Fibroblast of lung (primary cell): ENCODE data around the gene MYO9A. TPM values are rescaled to one million over a fixed set of nuclear protein-coding genes. Genes with fewer than 3 reads are reported as not detected.
"Not testable (repeated sequence)": the region's sequence is repeated elsewhere in the genome, so short reads cannot be mapped to it uniquely, and the experiment has no call there.

Experiments
- DNase-seq, 2 donors: peaks; one replicate each; pipeline versions ENCODE4 v3.0.0 to v3.0.0-alpha.2; 2010; ENCODE audit warnings: low read depth in 2 of 2
- H2AFZ ChIP-seq: 2 replicates; pipeline ENCODE4 v1.5.1; 2012; ENCODE audit warnings: low read length, control low read depth, inconsistent platforms
- H3K27ac ChIP-seq: 2 replicates; pipeline ENCODE4 v1.5.1; 2011; ENCODE audit warnings: low read length, control low read depth; ENCODE audit not compliant: insufficient read depth
- H3K27me3 ChIP-seq: 2 replicates; pipeline ENCODE4 v1.5.1; 2011; ENCODE audit warnings: mild to moderate bottlenecking, low read length; ENCODE audit not compliant: control insufficient read depth, insufficient read depth
- H3K36me3 ChIP-seq: 2 replicates; pipeline ENCODE4 v1.5.1; 2011; ENCODE audit warnings: low read length; ENCODE audit not compliant: control insufficient read depth, insufficient read depth
- H3K4me1 ChIP-seq: 2 replicates; pipeline ENCODE4 v1.5.1; 2011; ENCODE audit warnings: low read length; ENCODE audit not compliant: control insufficient read depth, insufficient read depth; ENCODE audit errors: extremely low read depth
- H3K4me2 ChIP-seq: 2 replicates; pipeline ENCODE4 v1.5.1; 2011; ENCODE audit warnings: low read length, control low read depth; ENCODE audit not compliant: insufficient read depth; ENCODE audit errors: extremely low read depth
- H3K4me3 ChIP-seq, 4 experiments: fragments of 200-600 bp in 1 of 4; sonication (generic) in 1 of 4; replicated peaks in 1 of 4; 2 replicates each; pipeline ENCODE4 v1.5.1; 2011 to 2016; ENCODE audit warnings: low read length in 4 of 4, low read depth in 3 of 4, mild to moderate bottlenecking in 3 of 4, control low read depth in 2 of 4, inconsistent platforms in 1 of 4, mixed read lengths in 1 of 4; ENCODE audit not compliant: insufficient read depth in 1 of 4; ENCODE audit errors: control extremely low read depth in 1 of 4
- H3K79me2 ChIP-seq: 2 replicates; pipeline ENCODE4 v1.5.1; 2012; ENCODE audit warnings: mild to moderate bottlenecking, low read length, inconsistent platforms; ENCODE audit not compliant: control insufficient read depth, insufficient read depth
- H3K9ac ChIP-seq: 2 replicates; pipeline ENCODE4 v1.5.1; 2011; ENCODE audit warnings: mild to moderate bottlenecking, low read length, control low read depth; ENCODE audit not compliant: insufficient read depth
- H3K9me3 ChIP-seq: 2 replicates; pipeline ENCODE4 v1.5.1; 2012; ENCODE audit warnings: low read depth, low read length; ENCODE audit not compliant: control insufficient read depth, insufficient read depth
- H4K20me1 ChIP-seq: 2 replicates; pipeline ENCODE4 v1.5.1; 2011; ENCODE audit warnings: low read length; ENCODE audit not compliant: control insufficient read depth, insufficient read depth; ENCODE audit errors: extremely low read depth
- CTCF ChIP-seq, 2 donors: IDR thresholded peaks in 1 of 2; conservative IDR thresholded peaks in 1 of 2; 1 replicate in 1 of 2; 2 replicates in 1 of 2; pipeline ENCODE4 v1.5.1; 2011 to 2012; ENCODE audit warnings: low read length in 2 of 2, control low read depth in 1 of 2, inconsistent platforms in 1 of 2, low read depth in 1 of 2, mild to moderate bottlenecking in 1 of 2
- EZH2 ChIP-seq: IDR thresholded peaks from 2 replicates; pipeline ENCODE4 v1.5.1; 2012; ENCODE audit warnings: low read length, control low read depth, mild to moderate bottlenecking; ENCODE audit errors: missing control alignments
- polyA plus RNA-seq, 2 donors: library from polyadenylated mRNA; depleted of rRNA in 1 of 2; stranded (reverse) in 1 of 2; unstranded in 1 of 2; fragments of >200 nt; gene quantifications; 2 replicates each; pipeline ENCODE4 v1.2.1, GENCODE V29; 2011 to 2012; ENCODE audit warnings: missing spikeins in 1 of 2
- total RNA-seq: library from RNA; depleted of rRNA; stranded (reverse); fragments of >200 nt; gene quantifications from 2 replicates; pipeline ENCODE4 v1.2.1, GENCODE V29; 2014

Gene MYO9A
- total and polyA plus RNA-seq, 2 donors (not counting 1 experiment from before 2014, with no cell fraction given) = 12.8 to 48.6 TPM

- Histone ChIP-seq H3K9ac (no peak overlapping the region), H3K9me3 (no peaks in the 10 kb centered on the region), H3K27ac (no peak overlapping the region), H4K20me1 (no peaks in the 10 kb centered on the region), H3K36me3 (no peaks in the 10 kb centered on the region), H3K79me2 (no peaks in the 10 kb centered on the region), H3K4me2 (no peak overlapping the region), H3K4me3 (no peak overlapping the region), H3K4me1 (no peaks in the 10 kb centered on the region), H2AFZ (no peak overlapping the region), H3K27me3 (no peaks in the 10 kb centered on the region)
- no peak for TF ChIP-seq CTCF (conservative IDR thresholded peaks at IDR 0.05 in 1 of 2, IDR thresholded peaks at IDR 0.05 in 1 of 2; ENCODE audit: low read depth in 1 of 2, low read length in 2 of 2)
- no peak for DNase-seq
Observed at GRCh38 chr15:72006382-72006781, 111.6 kb downstream of the MYO9A start.

DNA sequence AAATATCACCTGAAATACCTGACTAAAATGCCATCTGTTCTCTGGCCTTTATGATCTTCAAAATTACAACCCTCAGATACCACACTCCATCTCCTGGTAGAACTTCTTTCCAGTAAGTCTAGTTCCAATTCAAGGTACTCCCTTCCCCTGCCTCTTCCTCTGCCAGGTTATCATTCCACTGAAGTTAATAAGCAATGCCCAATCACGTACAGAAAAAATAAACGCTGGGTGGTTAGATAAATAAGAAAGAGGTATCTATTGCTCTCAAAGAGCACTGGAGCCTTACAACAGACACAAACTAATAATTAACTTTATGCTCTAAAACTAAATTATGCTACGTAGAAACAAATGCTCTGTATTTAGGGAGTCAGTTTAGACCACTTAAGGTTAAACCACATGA, 112.5 kb downstream of the MYO9A start:
- Histone ChIP-seq H3K79me2 (no peaks in the 10 kb centered on the region), H4K20me1 (no peaks in the 10 kb centered on the region), H3K4me3 (no peak overlapping the region), H3K27me3 (no peaks in the 10 kb centered on the region), H3K27ac (no peak overlapping the region), H3K4me2 (no peak overlapping the region), H3K9me3 (no peaks in the 10 kb centered on the region), H2AFZ (no peak overlapping the region), H3K4me1 (no peaks in the 10 kb centered on the region), H3K36me3 (no peaks in the 10 kb centered on the region), H3K9ac (no peak overlapping the region)
- no peak for TF ChIP-seq CTCF (conservative IDR thresholded peaks at IDR 0.05 in 1 of 2, IDR thresholded peaks at IDR 0.05 in 1 of 2; ENCODE audit: low read depth in 1 of 2, low read length in 2 of 2)
- no peak for TF ChIP-seq EZH2
- no peak for DNase-seq

DNA sequence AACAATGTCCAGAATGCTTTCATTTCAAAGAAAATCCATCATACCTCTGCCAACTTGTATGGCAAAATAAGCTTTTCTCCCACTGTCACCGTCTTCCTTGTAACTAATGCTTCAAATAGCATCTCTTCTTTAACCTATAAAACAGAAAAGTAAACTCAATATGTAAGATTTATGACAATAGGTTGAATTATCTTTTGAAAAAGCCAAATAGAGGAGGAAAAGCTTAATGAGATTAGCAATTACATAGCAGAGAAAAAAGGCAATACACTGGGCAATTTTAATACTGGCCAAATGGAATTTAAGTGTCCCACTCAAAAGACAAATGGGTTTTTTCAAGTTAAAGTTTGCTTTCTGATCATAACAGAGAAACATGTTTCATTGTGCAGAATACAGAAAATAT, 118.1 kb downstream of the MYO9A start:
- no peak for DNase-seq
- TF ChIP-seq CTCF (conservative IDR thresholded peaks at IDR 0.05 in 1 of 2, IDR thresholded peaks at IDR 0.05 in 1 of 2; ENCODE audit: low read depth in 1 of 2, low read length in 2 of 2) = no peak
- no peak for TF ChIP-seq EZH2
- H2AFZ ChIP-seq = no peak overlapping the region
- H3K4me1 ChIP-seq = no peaks in the 10 kb centered on the region
- H4K20me1 ChIP-seq = no peaks in the 10 kb centered on the region
- H3K4me3 ChIP-seq = no peak overlapping the region
- H3K27ac ChIP-seq = no peak overlapping the region
- H3K4me2 ChIP-seq = no peak overlapping the region
- no peaks in the 10 kb centered on the region for H3K9me3 ChIP-seq
- no peaks in the 10 kb centered on the region for H3K79me2 ChIP-seq
- no peaks in the 10 kb centered on the region for H3K27me3 ChIP-seq
- H3K9ac ChIP-seq = no peak overlapping the region
- H3K36me3 ChIP-seq = no peaks in the 10 kb centered on the region

DNA sequence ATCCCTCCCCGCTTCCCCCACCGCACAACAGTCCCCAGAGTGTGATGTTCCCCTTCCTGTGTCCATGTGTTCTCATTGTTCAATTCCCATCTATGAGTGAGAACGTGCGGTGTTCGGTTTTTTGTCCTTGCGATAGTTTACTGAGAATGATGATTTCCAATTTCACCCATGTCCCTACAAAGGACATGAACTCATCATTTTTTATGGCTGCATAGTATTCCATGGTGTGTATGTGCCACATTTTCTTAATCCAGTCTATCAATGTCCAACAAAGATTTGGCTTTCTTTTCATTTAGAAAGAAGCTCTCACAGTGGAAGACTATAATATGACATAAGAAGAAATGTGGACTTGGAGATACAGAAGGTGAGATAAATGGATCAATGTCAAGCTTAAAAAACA, 119.2 kb downstream of the MYO9A start:
- not testable (repeated sequence) for H3K27me3 ChIP-seq, H3K36me3 ChIP-seq, H2AFZ ChIP-seq, H4K20me1 ChIP-seq, H3K4me2 ChIP-seq, DNase-seq, H3K9me3 ChIP-seq, H3K79me2 ChIP-seq, H3K27ac ChIP-seq, H3K9ac ChIP-seq, H3K4me1 ChIP-seq, H3K4me3 ChIP-seq
